IMR-90 (cell line): Measurements from ENCODE around the gene SEMA4D. TPM values are rescaled to one million over a fixed set of nuclear protein-coding genes. Genes with fewer than 3 reads are reported as not detected.

Source experiments
- ATAC-seq: fragments of 200-7000 bp; cut with Tn5 transposase; 2 replicates; pipeline ENCODE4 v1.9.1; 2020; ENCODE audit warnings: low read depth, mild to moderate bottlenecking, moderate library complexity
- BruUV-seq: library from RNA; stranded (reverse); fragments of 400-500 nt; replicated peaks from 2 replicates; lab custom pipeline; 2021; lab: Mats Ljungman, UMichigan
- CTCF ChIA-PET: fragments of 300-600 bp; formaldehyde crosslinking; extraction: SDS; loops from one replicate; lab custom pipeline; 2021; ENCODE audit warnings: antibody characterized with exemption; lab: Yijun Ruan, JAX
- POLR2A ChIA-PET: fragments of 300-600 bp; sonication (Branson Sonifier 250); formaldehyde crosslinking; loops from one replicate; lab custom pipeline; 2022; ENCODE audit warnings: antibody characterized with exemption; ENCODE audit not compliant: unreplicated experiment; lab: Charles Lee
- DNase-seq: peaks from one replicate; pipeline ENCODE4 v3.0.0; 2013
- H2AFZ ChIP-seq: replicated peaks from 2 replicates; pipeline ENCODE3; 2013; ENCODE audit warnings: low read length, mild to moderate bottlenecking; ENCODE audit not compliant: poor library complexity
- H2AK5ac ChIP-seq: 2 replicates; pipeline ENCODE4 v1.6.1; 2013; ENCODE audit warnings: low read depth, low read length, inconsistent platforms
- H2AK9ac ChIP-seq: replicated peaks from 2 replicates; pipeline ENCODE3; 2013; ENCODE audit warnings: mild to moderate bottlenecking, low read depth, low read length, moderate library complexity; ENCODE audit not compliant: poor library complexity
- H2BK120ac ChIP-seq: 2 replicates; pipeline ENCODE4 v1.6.1; 2013; ENCODE audit warnings: low read depth, low read length, inconsistent platforms
- H2BK15ac ChIP-seq: 3 replicates; pipeline ENCODE4 v1.6.1; 2013; ENCODE audit warnings: low read depth, low read length, inconsistent platforms
- H2BK20ac ChIP-seq: 2 replicates; pipeline ENCODE4 v1.6.1; 2013; ENCODE audit warnings: low read depth, mild to moderate bottlenecking, inconsistent platforms, low read length, moderate library complexity
- H2BK5ac ChIP-seq: 2 replicates; pipeline ENCODE4 v1.6.1; 2013; ENCODE audit warnings: mild to moderate bottlenecking, low read depth, low read length, inconsistent platforms; ENCODE audit not compliant: poor library complexity, severe bottlenecking
- H3K14ac ChIP-seq: replicated peaks from 2 replicates; pipeline ENCODE4 v1.6.1; 2013; ENCODE audit warnings: low read depth, low read length, inconsistent platforms
- H3K18ac ChIP-seq: 2 replicates; pipeline ENCODE4 v1.6.1; 2013; ENCODE audit warnings: low read depth, low read length, control low read depth
- H3K23ac ChIP-seq: 2 replicates; pipeline ENCODE4 v1.6.1; 2013; ENCODE audit warnings: low read depth, low read length, inconsistent platforms
- H3K27ac ChIP-seq: 2 replicates; pipeline ENCODE4 v1.5.1; 2013; ENCODE audit warnings: mild to moderate bottlenecking, control low read depth, low read length; ENCODE audit not compliant: insufficient read depth
- H3K27me3 ChIP-seq: 2 replicates; pipeline ENCODE4 v1.6.1; 2013; ENCODE audit warnings: low read length; ENCODE audit not compliant: control insufficient read depth, insufficient read depth
- H3K36me3 ChIP-seq: 2 replicates; pipeline ENCODE4 v1.6.1; 2013; ENCODE audit warnings: low read length, mixed read lengths; ENCODE audit not compliant: control insufficient read depth, insufficient read depth
- H3K4ac ChIP-seq: 2 replicates; pipeline ENCODE4 v1.6.1; 2013; ENCODE audit warnings: low read depth, low read length, inconsistent platforms
- H3K4me1 ChIP-seq: 2 replicates; pipeline ENCODE4 v1.6.1; 2013; ENCODE audit warnings: low read length, mixed read lengths; ENCODE audit not compliant: control insufficient read depth, insufficient read depth
- H3K4me2 ChIP-seq: 2 replicates; pipeline ENCODE4 v1.6.1; 2013; ENCODE audit warnings: low read depth, mild to moderate bottlenecking, control low read depth, low read length, moderate library complexity
- H3K4me3 ChIP-seq: 2 replicates; pipeline ENCODE4 v1.5.1; 2013; ENCODE audit warnings: low read depth, mild to moderate bottlenecking, control low read depth, low read length, moderate library complexity; ENCODE audit not compliant: insufficient read depth
- H3K56ac ChIP-seq: 2 replicates; pipeline ENCODE4 v1.6.1; 2013; ENCODE audit warnings: low read length, inconsistent platforms; ENCODE audit not compliant: insufficient read depth; ENCODE audit errors: extremely low read depth
- H3K79me1 ChIP-seq, 2 experiments: 2 replicates each; pipeline ENCODE4 v1.6.1; 2013; ENCODE audit warnings: low read length in 2 of 2, inconsistent platforms in 1 of 2, low read depth in 1 of 2
- H3K9ac ChIP-seq: 2 replicates; pipeline ENCODE4 v1.6.1; 2013; ENCODE audit warnings: low read depth, low read length, control low read depth
- H3K9me1 ChIP-seq: 2 replicates; pipeline ENCODE4 v1.6.1; 2013; ENCODE audit warnings: low read length, inconsistent platforms; ENCODE audit not compliant: insufficient read depth
- H3K9me3 ChIP-seq: 2 replicates; pipeline ENCODE4 v1.6.1; 2013; ENCODE audit warnings: low read length; ENCODE audit not compliant: control insufficient read depth, insufficient read depth
- H4K20me1 ChIP-seq: 2 replicates; pipeline ENCODE4 v1.6.1; 2013; ENCODE audit warnings: low read length, inconsistent platforms; ENCODE audit not compliant: insufficient read depth
- H4K5ac ChIP-seq: 2 replicates; pipeline ENCODE4 v1.6.1; 2013; ENCODE audit warnings: mild to moderate bottlenecking, low read depth, low read length, control low read depth
- H4K8ac ChIP-seq, 2 experiments: 2 replicates each; pipeline ENCODE4 v1.6.1; 2013; ENCODE audit warnings: low read depth in 2 of 2, low read length in 2 of 2, control low read depth in 1 of 2, inconsistent platforms in 1 of 2
- H4K91ac ChIP-seq: 2 replicates; pipeline ENCODE4 v1.6.1; 2013; ENCODE audit warnings: low read depth, low read length, inconsistent platforms; ENCODE audit not compliant: insufficient read depth
- BHLHE40 ChIP-seq: fragments of 150-350 bp; IDR thresholded peaks from 2 replicates; pipeline ENCODE4 v1.6.1; 2016; ENCODE audit warnings: mild to moderate bottlenecking, low read depth, low read length
- CEBPB ChIP-seq: IDR thresholded peaks from 2 replicates; pipeline ENCODE4 v1.6.1; 2012; ENCODE audit warnings: low read depth, low read length, improper control_type of control experiment
- CHD1 ChIP-seq: IDR thresholded peaks from 2 replicates; pipeline ENCODE4 v1.6.1; 2012; ENCODE audit warnings: low read depth, low read length, improper control_type of control experiment
- FOS ChIP-seq: fragments of 150-350 bp; IDR thresholded peaks from 2 replicates; pipeline ENCODE4 v1.6.1; 2016; ENCODE audit warnings: low read depth, low read length
- MAFK ChIP-seq: IDR thresholded peaks from 2 replicates; pipeline ENCODE4 v1.6.1; 2012; ENCODE audit warnings: low read depth, low read length, improper control_type of control experiment
- MAZ ChIP-seq: IDR thresholded peaks from 2 replicates; pipeline ENCODE4 v1.6.1; 2012; ENCODE audit warnings: low read depth, mild to moderate bottlenecking, low read length, improper control_type of control experiment, moderate library complexity, borderline replicate concordance
- MXI1 ChIP-seq: IDR thresholded peaks from 2 replicates; pipeline ENCODE4 v1.6.1; 2012; ENCODE audit warnings: low read depth, mild to moderate bottlenecking, low read length, moderate library complexity, borderline replicate concordance
- NFE2L2 ChIP-seq: fragments of 150-350 bp; IDR thresholded peaks from 2 replicates; pipeline ENCODE4 v1.6.1; 2016; ENCODE audit warnings: low read depth, mild to moderate bottlenecking, low read length
- POLR2A ChIP-seq: IDR thresholded peaks from 2 replicates; pipeline ENCODE4 v1.6.1; 2012; ENCODE audit warnings: mild to moderate bottlenecking, low read depth, low read length
- RAD21 ChIP-seq: IDR thresholded peaks from 2 replicates; pipeline ENCODE4 v1.6.1; 2012; ENCODE audit warnings: low read length, improper control_type of control experiment
- RCOR1 ChIP-seq: IDR thresholded peaks from 2 replicates; pipeline ENCODE4 v1.6.1; 2012; ENCODE audit warnings: mild to moderate bottlenecking, low read length, improper control_type of control experiment; ENCODE audit not compliant: insufficient replicate concordance
- RFX5 ChIP-seq: IDR thresholded peaks from 2 replicates; pipeline ENCODE4 v1.8.0; 2012; ENCODE audit warnings: low read depth, mild to moderate bottlenecking, low read length, moderate library complexity
- SMC3 ChIP-seq: fragments of 150-350 bp; IDR thresholded peaks from 2 replicates; pipeline ENCODE4 v1.6.1; 2016; ENCODE audit warnings: low read depth, mild to moderate bottlenecking, antibody characterized with exemption, low read length, moderate library complexity
- WGBS, 2 experiments: methylation state at CpG; one replicate each; pipeline versions ENCODE4 v1.1.5 to v1.1.7; 2013; ENCODE audit warnings: missing lambda C conversion rate in 2 of 2; ENCODE audit not compliant: insufficient read length in 1 of 2; ENCODE audit errors: extremely low coverage in 2 of 2; 5-methylcytosine and 5-hydroxymethylcytosine counted together
- dilution Hi-C: fragments of 300-500 bp; cut with HindIII; formaldehyde crosslinking; loops from one replicate; pipeline ENCODE4 v1.14.3; 2018; ENCODE audit warnings: low sequenced_read_pairs; ENCODE audit not compliant: unreplicated experiment
- in situ Hi-C: fragments of 300-500 bp; cut with MboI; formaldehyde crosslinking; loops from 3 replicates; pipeline ENCODE4 v1.14.3; 2019; ENCODE audit warnings: low sequenced_read_pairs, inconsistent platforms, mixed read lengths
- intact Hi-C: fragments of 100-400 bp; cut with micrococcal nuclease; formaldehyde crosslinking; loops from 2 replicates; pipeline ENCODE4 v1.10.0; 2022
- polyA plus RNA-seq, 3 experiments: library from polyadenylated mRNA; depleted of rRNA; stranded (reverse); fragments of >200 nt; gene quantifications; 2 replicates each; pipeline ENCODE4 v1.2.3, GENCODE V29; 2012; ENCODE audit warnings: low replicate concordance in 1 of 3
- total RNA-seq: library from RNA; depleted of rRNA; stranded (reverse); fragments of >200 nt; gene quantifications from 2 replicates; pipeline ENCODE4 v1.2.3, GENCODE V29; 2012
- TF ChIP-seq, protein P1 (sequence below): conservative IDR thresholded peaks from 2 replicates; pipeline ENCODE4 v1.5.1; 2012; ENCODE audit warnings: mild to moderate bottlenecking, low read depth, low read length, improper control_type of control experiment
- TF ChIP-seq, protein P2 (sequence below): fragments of 150-350 bp; IDR thresholded peaks from 2 replicates; pipeline ENCODE4 v1.6.1; 2017; ENCODE audit warnings: mild to moderate bottlenecking, antibody characterized with exemption, low read length, low read depth
- TF ChIP-seq, protein P3 (sequence below): fragments of 150-350 bp; IDR thresholded peaks from 2 replicates; pipeline ENCODE4 v1.6.1; 2016; ENCODE audit warnings: low read depth, mild to moderate bottlenecking, low read length, moderate library complexity, borderline replicate concordance

SEMA4D gene
- total and polyA plus RNA-seq, 2 of the 4 experiments (the other 2 are of a cell fraction), result 0.90 to 1.5 TPM

DNA sequence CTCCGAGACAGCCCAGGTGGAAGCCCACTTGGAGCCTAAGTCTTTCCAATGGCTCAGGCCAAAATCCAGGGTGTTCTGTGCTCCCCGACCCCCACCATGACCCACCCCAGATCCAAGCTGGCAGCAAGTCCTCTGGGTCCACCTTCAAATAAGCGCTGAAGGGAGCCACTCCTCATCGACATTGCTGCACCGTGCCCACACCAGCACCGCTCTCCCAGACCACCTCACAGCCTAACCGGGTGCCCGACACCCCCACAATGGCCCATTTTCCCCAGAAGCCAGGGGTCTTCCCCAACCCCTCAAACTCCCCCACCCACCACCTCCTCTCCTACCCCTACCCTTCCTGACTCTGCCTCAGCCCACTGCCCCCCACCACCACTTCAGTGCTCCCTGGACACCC is 50.5 kb downstream of the SEMA4D start:
- no peak overlapping the region for H3K27ac ChIP-seq
- H3K4me2 ChIP-seq, result no peak overlapping the region
- H2AK5ac ChIP-seq, result no peak overlapping the region
- ATAC-seq, result no peak
- no peaks in the 10 kb centered on the region for H3K9me3 ChIP-seq
- H2BK20ac ChIP-seq, result no peak overlapping the region
- no peak overlapping the region for H3K4me3 ChIP-seq
- POLR2A ChIA-PET, result no interaction called here
- H3K9ac ChIP-seq, result no peak overlapping the region
- no peaks in the 10 kb centered on the region for H3K79me1 ChIP-seq
- WGBS, 2 experiments, result 100% methylated on average over 6 of the region's 8 CpGs; no CpG with 5 or more reads in 1 of the 2 experiments
- H3K9me1 ChIP-seq, result no peaks in the 10 kb centered on the region; the same call in 1 of the 2 replicates
- in situ Hi-C loops, result no loop called here
- no peaks in the 10 kb centered on the region for H3K27me3 ChIP-seq
- H2BK5ac ChIP-seq, result no peak overlapping the region
- peaks cover 4% of the 10 kb centered on the region; the same call in 1 of the 2 replicates for H3K4me1 ChIP-seq
- H2BK15ac ChIP-seq, result no peak overlapping the region
- intact Hi-C loops, result no loop called here
- CTCF ChIA-PET, result no interaction called here
- no TSS peak for BruUV-seq
- no peak overlapping the region for H3K18ac ChIP-seq
- dilution Hi-C loops, result no loop called here
- H4K5ac ChIP-seq, result no peak overlapping the region
- no peak overlapping the region for H2BK120ac ChIP-seq
- no peak for DNase-seq
- H4K8ac ChIP-seq, result no peak overlapping the region
- no peak overlapping the region for H2AK9ac ChIP-seq
- no peak overlapping the region for H3K56ac ChIP-seq
- H2AFZ ChIP-seq, result no peak overlapping the region
- H3K23ac ChIP-seq, result no peak overlapping the region
- no peak overlapping the region for H3K14ac ChIP-seq
- no peaks in the 10 kb centered on the region for H3K36me3 ChIP-seq
- TF ChIP-seq BHLHE40 (no peak), CEBPB (no peak), CHD1 (no peak), RFX5 (no peak), NFE2L2 (no peak), RAD21 (no peak), SMC3 (no peak), MAFK (no peak), RCOR1 (no peak), MXI1 (no peak), POLR2A (no peak), FOS (no peak), MAZ (no peak)
- TF ChIP-seq, protein P1, sequence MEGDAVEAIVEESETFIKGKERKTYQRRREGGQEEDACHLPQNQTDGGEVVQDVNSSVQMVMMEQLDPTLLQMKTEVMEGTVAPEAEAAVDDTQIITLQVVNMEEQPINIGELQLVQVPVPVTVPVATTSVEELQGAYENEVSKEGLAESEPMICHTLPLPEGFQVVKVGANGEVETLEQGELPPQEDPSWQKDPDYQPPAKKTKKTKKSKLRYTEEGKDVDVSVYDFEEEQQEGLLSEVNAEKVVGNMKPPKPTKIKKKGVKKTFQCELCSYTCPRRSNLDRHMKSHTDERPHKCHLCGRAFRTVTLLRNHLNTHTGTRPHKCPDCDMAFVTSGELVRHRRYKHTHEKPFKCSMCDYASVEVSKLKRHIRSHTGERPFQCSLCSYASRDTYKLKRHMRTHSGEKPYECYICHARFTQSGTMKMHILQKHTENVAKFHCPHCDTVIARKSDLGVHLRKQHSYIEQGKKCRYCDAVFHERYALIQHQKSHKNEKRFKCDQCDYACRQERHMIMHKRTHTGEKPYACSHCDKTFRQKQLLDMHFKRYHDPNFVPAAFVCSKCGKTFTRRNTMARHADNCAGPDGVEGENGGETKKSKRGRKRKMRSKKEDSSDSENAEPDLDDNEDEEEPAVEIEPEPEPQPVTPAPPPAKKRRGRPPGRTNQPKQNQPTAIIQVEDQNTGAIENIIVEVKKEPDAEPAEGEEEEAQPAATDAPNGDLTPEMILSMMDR, result no peak
- TF ChIP-seq, protein P2, sequence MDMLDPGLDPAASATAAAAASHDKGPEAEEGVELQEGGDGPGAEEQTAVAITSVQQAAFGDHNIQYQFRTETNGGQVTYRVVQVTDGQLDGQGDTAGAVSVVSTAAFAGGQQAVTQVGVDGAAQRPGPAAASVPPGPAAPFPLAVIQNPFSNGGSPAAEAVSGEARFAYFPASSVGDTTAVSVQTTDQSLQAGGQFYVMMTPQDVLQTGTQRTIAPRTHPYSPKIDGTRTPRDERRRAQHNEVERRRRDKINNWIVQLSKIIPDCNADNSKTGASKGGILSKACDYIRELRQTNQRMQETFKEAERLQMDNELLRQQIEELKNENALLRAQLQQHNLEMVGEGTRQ, result no peak
- TF ChIP-seq, protein P3, sequence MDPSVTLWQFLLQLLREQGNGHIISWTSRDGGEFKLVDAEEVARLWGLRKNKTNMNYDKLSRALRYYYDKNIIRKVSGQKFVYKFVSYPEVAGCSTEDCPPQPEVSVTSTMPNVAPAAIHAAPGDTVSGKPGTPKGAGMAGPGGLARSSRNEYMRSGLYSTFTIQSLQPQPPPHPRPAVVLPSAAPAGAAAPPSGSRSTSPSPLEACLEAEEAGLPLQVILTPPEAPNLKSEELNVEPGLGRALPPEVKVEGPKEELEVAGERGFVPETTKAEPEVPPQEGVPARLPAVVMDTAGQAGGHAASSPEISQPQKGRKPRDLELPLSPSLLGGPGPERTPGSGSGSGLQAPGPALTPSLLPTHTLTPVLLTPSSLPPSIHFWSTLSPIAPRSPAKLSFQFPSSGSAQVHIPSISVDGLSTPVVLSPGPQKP, result no peak
- H4K91ac ChIP-seq, result no peak overlapping the region
- no peak overlapping the region for H3K4ac ChIP-seq
- H4K20me1 ChIP-seq, result no peaks in the 10 kb centered on the region
